ENCODE results near the gene CHDH. TPM values are rescaled to one million over a fixed set of nuclear protein-coding genes. Genes with fewer than 3 reads are reported as not detected.

CHDH gene
- total and polyA plus RNA-seq, 2 donors (not counting 1 experiment from before 2014, with no cell fraction given) = 0.03 to 0.37 TPM

DNA sequence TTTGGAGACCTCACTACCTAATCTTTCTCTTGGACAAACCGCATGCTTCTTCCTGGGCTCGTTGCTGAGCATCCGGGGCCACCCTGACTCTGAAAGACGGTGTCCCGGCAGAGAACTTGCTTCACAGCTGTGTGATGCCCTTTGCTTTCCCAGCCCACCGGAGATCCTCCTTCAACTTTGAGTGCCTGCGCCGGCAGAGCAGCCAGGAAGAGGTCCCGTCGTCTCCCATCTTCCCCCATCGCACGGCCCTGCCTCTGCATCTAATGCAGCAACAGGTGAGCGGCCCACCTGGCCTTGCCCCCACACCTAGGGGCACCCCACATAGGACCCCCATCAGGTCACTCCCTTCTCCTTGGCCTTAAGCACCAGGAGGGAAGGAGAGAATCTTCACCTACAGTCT lies 37.7 kb downstream of the CHDH start:
- no peaks in the 10 kb centered on the region for H3K9me3 Mint-ChIP-seq (ENCODE audit: insufficient read depth)
- no peaks in the 10 kb centered on the region for H3K9me3 ChIP-seq (ENCODE audit: control extremely low read depth in 1 of 3, control insufficient read depth in 2 of 3, insufficient read depth in 1 of 3, low read length in 2 of 3)
- 98% methylated on average over 12 of the region's 13 CpGs for WGBS (ENCODE audit: insufficient coverage)
- no peak overlapping the region for H2AFZ ChIP-seq (ENCODE audit: insufficient read depth, low read depth, low read length, poor library complexity, severe bottlenecking)
- ATAC-seq (ENCODE audit: low read depth) (no peak), DNase-seq (no peak)
- no peak for TF ChIP-seq EZH2 (IDR thresholded peaks at IDR 0.05; ENCODE audit: borderline replicate concordance, insufficient read depth, low read depth, low read length, poor library complexity, severe bottlenecking)
- TF ChIP-seq, protein P1, sequence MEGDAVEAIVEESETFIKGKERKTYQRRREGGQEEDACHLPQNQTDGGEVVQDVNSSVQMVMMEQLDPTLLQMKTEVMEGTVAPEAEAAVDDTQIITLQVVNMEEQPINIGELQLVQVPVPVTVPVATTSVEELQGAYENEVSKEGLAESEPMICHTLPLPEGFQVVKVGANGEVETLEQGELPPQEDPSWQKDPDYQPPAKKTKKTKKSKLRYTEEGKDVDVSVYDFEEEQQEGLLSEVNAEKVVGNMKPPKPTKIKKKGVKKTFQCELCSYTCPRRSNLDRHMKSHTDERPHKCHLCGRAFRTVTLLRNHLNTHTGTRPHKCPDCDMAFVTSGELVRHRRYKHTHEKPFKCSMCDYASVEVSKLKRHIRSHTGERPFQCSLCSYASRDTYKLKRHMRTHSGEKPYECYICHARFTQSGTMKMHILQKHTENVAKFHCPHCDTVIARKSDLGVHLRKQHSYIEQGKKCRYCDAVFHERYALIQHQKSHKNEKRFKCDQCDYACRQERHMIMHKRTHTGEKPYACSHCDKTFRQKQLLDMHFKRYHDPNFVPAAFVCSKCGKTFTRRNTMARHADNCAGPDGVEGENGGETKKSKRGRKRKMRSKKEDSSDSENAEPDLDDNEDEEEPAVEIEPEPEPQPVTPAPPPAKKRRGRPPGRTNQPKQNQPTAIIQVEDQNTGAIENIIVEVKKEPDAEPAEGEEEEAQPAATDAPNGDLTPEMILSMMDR (IDR thresholded peaks at IDR 0.05) = no peak
- CTCF ChIA-PET = no interaction called here
- POLR2A ChIA-PET = no interaction called here
- H3K4me2 ChIP-seq (replicated peaks; ENCODE audit: low read depth, low read length, poor library complexity, severe bottlenecking) = no peak overlapping the region
- no peaks in the 10 kb centered on the region for H3K4me1 Mint-ChIP-seq
- H3K4me3 ChIP-seq (ENCODE audit: control extremely low read depth in 1 of 5, extremely low read depth in 1 of 5, insufficient read depth in 1 of 5, low read depth in 2 of 5, low read length in 4 of 5) = no peak overlapping the region
- H3K27ac ChIP-seq (ENCODE audit: low read length in 2 of 2) = no peak overlapping the region
- intact Hi-C loops (cut with micrococcal nuclease) = no loop called here
- no peak overlapping the region for H3K27ac Mint-ChIP-seq
- H3K4me1 ChIP-seq (ENCODE audit: control insufficient read depth in 2 of 2, insufficient read depth in 2 of 2, low read length in 2 of 2) = no peaks in the 10 kb centered on the region
- no peak overlapping the region for H3K9ac ChIP-seq (ENCODE audit: low read length)
- peaks cover 2% of the 10 kb centered on the region for H3K27me3 Mint-ChIP-seq
- no peaks in the 10 kb centered on the region for H3K36me3 ChIP-seq (replicated peaks in 1 of 2; ENCODE audit: control extremely low read depth in 1 of 2, control insufficient read depth in 1 of 2, extremely low read depth in 1 of 2, insufficient read depth in 2 of 2, low read length in 1 of 2)
- H4K20me1 ChIP-seq (ENCODE audit: control insufficient read depth, insufficient read depth, low read length, poor library complexity, severe bottlenecking) = no peaks in the 10 kb centered on the region
- H3K27me3 ChIP-seq (replicated peaks in 1 of 4; ENCODE audit: control extremely low read depth in 1 of 4, control insufficient read depth in 3 of 4, insufficient read depth in 4 of 4, low read length in 3 of 4) = no peaks in the 10 kb centered on the region
- H3K79me2 ChIP-seq (ENCODE audit: control insufficient read depth, insufficient read depth, low read length) = no peaks in the 10 kb centered on the region
- H3K4me3 Mint-ChIP-seq = no peak overlapping the region

- no peak overlapping the region for H3K27ac ChIP-seq (ENCODE audit: low read length in 2 of 2)
- no peak overlapping the region for H3K4me3 ChIP-seq (ENCODE audit: control extremely low read depth in 1 of 5, extremely low read depth in 1 of 5, insufficient read depth in 1 of 5, low read depth in 2 of 5, low read length in 4 of 5)
- WGBS (ENCODE audit: insufficient coverage) = 92% methylated on average over 14 of the region's 15 CpGs
- CTCF ChIA-PET = no interaction called here
- no peaks in the 10 kb centered on the region for H3K4me1 Mint-ChIP-seq
- no peaks in the 10 kb centered on the region for H3K36me3 ChIP-seq (replicated peaks in 1 of 2; ENCODE audit: control extremely low read depth in 1 of 2, control insufficient read depth in 1 of 2, extremely low read depth in 1 of 2, insufficient read depth in 2 of 2, low read length in 1 of 2)
- no peak overlapping the region for H3K27ac Mint-ChIP-seq
- no peaks in the 10 kb centered on the region for H3K4me1 ChIP-seq (ENCODE audit: control insufficient read depth in 2 of 2, insufficient read depth in 2 of 2, low read length in 2 of 2)
- H3K9me3 Mint-ChIP-seq (ENCODE audit: insufficient read depth) = no peaks in the 10 kb centered on the region
- no peaks in the 10 kb centered on the region for H4K20me1 ChIP-seq (ENCODE audit: control insufficient read depth, insufficient read depth, low read length, poor library complexity, severe bottlenecking)
- intact Hi-C loops (cut with micrococcal nuclease) = no loop called here
- H3K9ac ChIP-seq (ENCODE audit: low read length) = no peak overlapping the region
- POLR2A ChIA-PET = no interaction called here
- DNase-seq (no peak), ATAC-seq (ENCODE audit: low read depth) (no peak)
- no peaks in the 10 kb centered on the region for H3K9me3 ChIP-seq (ENCODE audit: control extremely low read depth in 1 of 3, control insufficient read depth in 2 of 3, insufficient read depth in 1 of 3, low read length in 2 of 3)
- no peak overlapping the region for H2AFZ ChIP-seq (ENCODE audit: insufficient read depth, low read depth, low read length, poor library complexity, severe bottlenecking)
- no peaks in the 10 kb centered on the region for H3K79me2 ChIP-seq (ENCODE audit: control insufficient read depth, insufficient read depth, low read length)
- H3K4me3 Mint-ChIP-seq = no peak overlapping the region
- H3K27me3 ChIP-seq (replicated peaks in 1 of 4; ENCODE audit: control extremely low read depth in 1 of 4, control insufficient read depth in 3 of 4, insufficient read depth in 4 of 4, low read length in 3 of 4) = no peaks in the 10 kb centered on the region
- no peak overlapping the region for H3K4me2 ChIP-seq (replicated peaks; ENCODE audit: low read depth, low read length, poor library complexity, severe bottlenecking)
- no peak for TF ChIP-seq EZH2 (IDR thresholded peaks at IDR 0.05; ENCODE audit: borderline replicate concordance, insufficient read depth, low read depth, low read length, poor library complexity, severe bottlenecking)
- TF ChIP-seq, protein P1 (IDR thresholded peaks at IDR 0.05) = no peak
- H3K27me3 Mint-ChIP-seq = peaks cover 2% of the 10 kb centered on the region
Observed at GRCh38 chr3:53807117-53807810, 39.0 kb downstream of the CHDH start.

All from B cell (primary cell).